HG03135 (cell line): ENCODE measurements around the gene TMEM161A.
A peak's percentile ranks its signal among the peaks of the same experiment; 100 is the strongest.
"Not testable (repeated sequence)": the region's sequence is repeated elsewhere in the genome, so short reads cannot be mapped to it uniquely, and the experiment has no call there.

Source experiments
- ATAC-seq: cut with Tn5 transposase; IDR thresholded peaks from one replicate; pipeline ENCODE4 v1.9.1; 2021; ENCODE audit warnings: mild to moderate bottlenecking, moderate library complexity; ENCODE audit not compliant: unreplicated experiment

The TMEM161A gene

GRCh38 chr19:19155495-19156219 lies 17.4 kb upstream of the TMEM161A start:
- peak; percentile 67 for ATAC-seq

- ATAC-seq: no peak
These were observed 16.7 kb upstream of the TMEM161A start for GRCh38 chr19:19154768-19155494.

- no peak for ATAC-seq
These were observed 14.5 kb upstream of the TMEM161A start for GRCh38 chr19:19152668-19153384.

GRCh38 chr19:19151418-19151817 lies 13.1 kb upstream of the TMEM161A start:
- ATAC-seq: no peak

- no peak for ATAC-seq
These were observed 11.2 kb upstream of the TMEM161A start for GRCh38 chr19:19149435-19149834.

- ATAC-seq: not testable (repeated sequence)
These were observed 10.2 kb upstream of the TMEM161A start for GRCh38 chr19:19148504-19148903.

- ATAC-seq: no peak
These were observed 9.1 kb upstream of the TMEM161A start for GRCh38 chr19:19147344-19147743.

GRCh38 chr19:19146865-19147264 lies 8.6 kb upstream of the TMEM161A start:
- ATAC-seq: no peak

GRCh38 chr19:19145684-19146608 lies 7.7 kb upstream of the TMEM161A start:
- ATAC-seq: no peak

GRCh38 chr19:19145281-19145680 lies 7.0 kb upstream of the TMEM161A start:
- ATAC-seq: no peak

- no peak for ATAC-seq
These were observed 4.1 kb upstream of the TMEM161A start for GRCh38 chr19:19142347-19142746.

GRCh38 chr19:19140476-19140875 lies 2.2 kb upstream of the TMEM161A start:
- no peak for ATAC-seq

- no peak for ATAC-seq
These were observed 1.6 kb upstream of the TMEM161A start for GRCh38 chr19:19139876-19140229.

GRCh38 chr19:19137556-19138108 lies 646 bp downstream of the TMEM161A start:
- no peak for ATAC-seq

GRCh38 chr19:19135713-19136112 lies 2.6 kb downstream of the TMEM161A start:
- not testable (repeated sequence) for ATAC-seq

- no peak for ATAC-seq
These were observed 3.6 kb downstream of the TMEM161A start for GRCh38 chr19:19134687-19135158.

GRCh38 chr19:19133985-19134384 lies 4.3 kb downstream of the TMEM161A start:
- ATAC-seq: no peak

- no peak for ATAC-seq
These were observed 5.4 kb downstream of the TMEM161A start for GRCh38 chr19:19132912-19133311.

GRCh38 chr19:19131989-19132388 lies 6.3 kb downstream of the TMEM161A start:
- ATAC-seq: no peak

- ATAC-seq: no peak
These were observed 12.2 kb downstream of the TMEM161A start for GRCh38 chr19:19126102-19126501.
